Transverse colon (tissue), 4 donors: ENCODE measurements around the gene XRN1. TPM values are rescaled to one million over a fixed set of nuclear protein-coding genes. Genes with fewer than 3 reads are reported as not detected.
"Not testable (repeated sequence)": the region's sequence is repeated elsewhere in the genome, so short reads cannot be mapped to it uniquely, and the experiment has no call there.

Experiments used
- DNase-seq: peaks from one replicate; pipeline ENCODE4 v3.0.0-alpha.2; 2019
- H3K27ac ChIP-seq, 4 donors: fragments of 200-600 bp; sonication (generic); 2 replicates each; pipeline ENCODE4 v1.5.1; 2016 to 2018; ENCODE audit warnings: inconsistent platforms in 4 of 4
- H3K27me3 ChIP-seq: fragments of 200-600 bp; sonication (generic); 2 replicates; pipeline ENCODE4 v1.5.1; 2017; ENCODE audit warnings: inconsistent platforms
- H3K36me3 ChIP-seq, 4 donors: fragments of 200-600 bp; sonication (generic); 2 replicates each; pipeline ENCODE4 v1.5.1; 2017 to 2019; ENCODE audit warnings: inconsistent platforms in 4 of 4
- H3K4me1 ChIP-seq, 4 donors: fragments of 200-600 bp; sonication (generic); 2 replicates each; pipeline ENCODE4 v1.5.1; 2017 to 2020; ENCODE audit warnings: inconsistent platforms in 4 of 4
- H3K4me3 ChIP-seq, 4 donors: fragments of 200-600 bp; sonication (generic); 1 replicate in 1 of 4; 2 replicates in 3 of 4; pipeline versions ENCODE4 v1.5.1 to v1.6.1; 2017 to 2019; ENCODE audit warnings: inconsistent platforms in 4 of 4
- H3K9me3 ChIP-seq, 2 donors: fragments of 200-600 bp; sonication (generic); 2 replicates each; pipeline ENCODE4 v1.5.1; 2017 to 2019; ENCODE audit warnings: inconsistent platforms in 2 of 2
- EP300 ChIP-seq: sonication (generic); formaldehyde crosslinking; IDR thresholded peaks from one replicate; pipeline ENCODE4 v1.6.1; 2017; ENCODE audit warnings: antibody characterized with exemption, low read depth
- POLR2A ChIP-seq: fragments of 450-650 bp; IDR thresholded peaks from one replicate; pipeline ENCODE4 v1.6.1; 2016; ENCODE audit warnings: antibody characterized with exemption, mild to moderate bottlenecking, moderate library complexity
- POLR2AphosphoS5 ChIP-seq, 3 donors: sonication (generic); formaldehyde crosslinking; IDR thresholded peaks; one replicate each; pipeline ENCODE4 v1.6.1; 2016; ENCODE audit warnings: antibody characterized with exemption in 3 of 3
- WGBS, 2 donors: methylation state at CpG; one replicate each; pipeline ENCODE4 v1.1.5; 2018; ENCODE audit warnings: low coverage in 1 of 2; 5-methylcytosine and 5-hydroxymethylcytosine counted together
- in situ Hi-C, 4 donors: fragments of 200-750 bp; cut with MboI; loops; one replicate each; pipeline versions ENCODE4 v1.15.0 to v1.15.1; 2017; ENCODE audit warnings: low sequenced_read_pairs in 3 of 4, low pct_ligation_motif_present in 1 of 4, low pct_unique_long_range_greater_than_20kb in 1 of 4
- intact Hi-C: fragments of 100-400 bp; cut with DNase I; formaldehyde crosslinking; loops from one replicate; pipeline ENCODE4 v1.15.1; 2023; ENCODE audit warnings: low total_unique reads
- total RNA-seq, 4 donors: library from RNA; depleted of rRNA; stranded (reverse); fragments of >200 nt; gene quantifications; one replicate each; pipeline ENCODE4 v1.1.0, GENCODE V29; 2016
- TF ChIP-seq, protein P1 (sequence below), 5 experiments: fragments of 200-600 bp in 3 of 5; fragments of 450-650 bp in 2 of 5; sonication (generic) in 3 of 5; IDR thresholded peaks; 1 replicate in 2 of 5; 2 replicates in 3 of 5; pipeline ENCODE4 v1.5.1; 2016 to 2017; ENCODE audit warnings: antibody characterized with exemption in 5 of 5, inconsistent platforms in 3 of 5, mild to moderate bottlenecking in 2 of 5, moderate library complexity in 1 of 5

Gene XRN1
- total RNA-seq, 4 donors from 2014 or later = 13.5 to 93.0 (median 52.1) TPM

- H3K9me3 ChIP-seq = no peaks in the 10 kb centered on the region
- H3K27me3 ChIP-seq = no peaks in the 10 kb centered on the region
- WGBS, 2 donors = 94% methylated on average over 2 of the region's 2 CpGs
- H3K27ac ChIP-seq = no peak overlapping the region
- in situ Hi-C loops (no loop called here), intact Hi-C loops (no loop called here)
- H3K36me3 ChIP-seq = peaks cover 0 to 69% (median 26%) of the 10 kb centered on the region in 4 donors
- H3K4me3 ChIP-seq = no peak overlapping the region
- no peak for DNase-seq
- TF ChIP-seq POLR2A = no peak
- H3K4me1 ChIP-seq = no peaks in the 10 kb centered on the region
Observed at GRCh38 chr3:142332390-142332789, 115.4 kb downstream of the XRN1 start.

GRCh38 chr3:142324275-142324953, 123.4 kb downstream of the XRN1 start:
- H3K9me3 ChIP-seq, H3K27me3 ChIP-seq, in situ Hi-C loops, H3K4me1 ChIP-seq, intact Hi-C loops, H3K4me3 ChIP-seq, DNase-seq, H3K27ac ChIP-seq: not testable (repeated sequence)
- peaks cover 0 to 27% (median 13%) of the 10 kb centered on the region in 4 donors for H3K36me3 ChIP-seq
- WGBS, 2 donors = 70% methylated on average over 1 of the region's 1 CpG; no CpG with 5 or more reads in 1 of the 2 donors

DNA sequence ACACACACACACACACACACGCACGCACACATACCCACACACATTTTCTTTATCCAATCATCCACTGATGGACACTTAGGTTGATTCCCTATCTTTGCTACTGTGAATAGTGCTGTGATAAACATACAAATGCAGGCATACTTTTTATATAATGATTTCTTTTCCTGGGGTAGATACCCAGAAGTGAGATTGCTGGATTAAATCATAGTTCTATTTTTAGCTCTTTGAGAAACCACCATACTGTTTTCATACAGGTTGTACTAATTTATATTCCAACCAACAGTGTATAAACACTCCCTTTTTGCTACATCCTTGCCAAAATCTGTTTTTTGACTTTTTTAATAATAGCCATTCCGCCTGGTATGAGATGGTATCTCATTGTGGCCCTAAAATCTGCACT, 127.9 kb downstream of the XRN1 start:
- TF ChIP-seq, protein P1, sequence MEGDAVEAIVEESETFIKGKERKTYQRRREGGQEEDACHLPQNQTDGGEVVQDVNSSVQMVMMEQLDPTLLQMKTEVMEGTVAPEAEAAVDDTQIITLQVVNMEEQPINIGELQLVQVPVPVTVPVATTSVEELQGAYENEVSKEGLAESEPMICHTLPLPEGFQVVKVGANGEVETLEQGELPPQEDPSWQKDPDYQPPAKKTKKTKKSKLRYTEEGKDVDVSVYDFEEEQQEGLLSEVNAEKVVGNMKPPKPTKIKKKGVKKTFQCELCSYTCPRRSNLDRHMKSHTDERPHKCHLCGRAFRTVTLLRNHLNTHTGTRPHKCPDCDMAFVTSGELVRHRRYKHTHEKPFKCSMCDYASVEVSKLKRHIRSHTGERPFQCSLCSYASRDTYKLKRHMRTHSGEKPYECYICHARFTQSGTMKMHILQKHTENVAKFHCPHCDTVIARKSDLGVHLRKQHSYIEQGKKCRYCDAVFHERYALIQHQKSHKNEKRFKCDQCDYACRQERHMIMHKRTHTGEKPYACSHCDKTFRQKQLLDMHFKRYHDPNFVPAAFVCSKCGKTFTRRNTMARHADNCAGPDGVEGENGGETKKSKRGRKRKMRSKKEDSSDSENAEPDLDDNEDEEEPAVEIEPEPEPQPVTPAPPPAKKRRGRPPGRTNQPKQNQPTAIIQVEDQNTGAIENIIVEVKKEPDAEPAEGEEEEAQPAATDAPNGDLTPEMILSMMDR (IDR thresholded peaks at IDR 0.05) = no peak
- no peak for TF ChIP-seq POLR2A
- no peak for TF ChIP-seq EP300
- no peak for TF ChIP-seq POLR2AphosphoS5 (IDR thresholded peaks at IDR 0.05)
- Histone ChIP-seq H3K4me1 (no peaks in the 10 kb centered on the region), H3K4me3 (no peak overlapping the region), H3K27ac (no peak overlapping the region), H3K9me3 (no peaks in the 10 kb centered on the region), H3K27me3 (no peaks in the 10 kb centered on the region), H3K36me3 (peaks cover 0 to 24% (median 8%) of the 10 kb centered on the region in 4 donors)
- in situ Hi-C loops (no loop called here), intact Hi-C loops (no loop called here)
- 95 to 99% methylated on average over 3 of the region's 3 CpGs for WGBS, 2 donors
- no peak for DNase-seq

GRCh38 chr3:142319094-142319493, 128.7 kb downstream of the XRN1 start:
- Histone ChIP-seq H3K4me3 (no peak overlapping the region), H3K4me1 (no peaks in the 10 kb centered on the region), H3K9me3 (no peaks in the 10 kb centered on the region), H3K27ac (no peak overlapping the region), H3K36me3 (peaks cover 0 to 24% (median 8%) of the 10 kb centered on the region in 4 donors), H3K27me3 (no peaks in the 10 kb centered on the region)
- no peak for DNase-seq
- intact Hi-C loops (no loop called here), in situ Hi-C loops (no loop called here)
- TF ChIP-seq EP300 = no peak
- TF ChIP-seq POLR2AphosphoS5 (IDR thresholded peaks at IDR 0.05) = no peak
- TF ChIP-seq, protein P1 (IDR thresholded peaks at IDR 0.05) = no peak
- TF ChIP-seq POLR2A = no peak
- 94 to 100% methylated on average over 1 of the region's 1 CpG for WGBS, 2 donors

GRCh38 chr3:142318331-142318730, 129.5 kb downstream of the XRN1 start:
- Histone ChIP-seq H3K4me1 (no peaks in the 10 kb centered on the region), H3K9me3 (no peaks in the 10 kb centered on the region), H3K4me3 (no peak overlapping the region), H3K36me3 (peaks cover 0 to 28% (median 8%) of the 10 kb centered on the region in 4 donors), H3K27ac (no peak overlapping the region), H3K27me3 (no peaks in the 10 kb centered on the region)
- TF ChIP-seq EP300 = no peak
- TF ChIP-seq POLR2AphosphoS5 (IDR thresholded peaks at IDR 0.05) = no peak
- TF ChIP-seq, protein P1 (IDR thresholded peaks at IDR 0.05) = no peak
- TF ChIP-seq POLR2A = no peak
- in situ Hi-C loops = no loop called here
- no peak for DNase-seq
- intact Hi-C loops = no loop called here

- 92 to 98% methylated on average over 2 of the region's 2 CpGs for WGBS, 2 donors
- DNase-seq, H3K4me1 ChIP-seq, in situ Hi-C loops, H3K27me3 ChIP-seq, H3K9me3 ChIP-seq, H3K4me3 ChIP-seq, H3K27ac ChIP-seq, intact Hi-C loops: not testable (repeated sequence)
- H3K36me3 ChIP-seq = peaks cover 0 to 52% (median 12%) of the 10 kb centered on the region in 4 donors
Observed at GRCh38 chr3:142315978-142316388, 131.9 kb downstream of the XRN1 start.
